ENCODE measurements around the gene HBE1. TPM values are rescaled to one million over a fixed set of nuclear protein-coding genes. Genes with fewer than 3 reads are reported as not detected.
A peak's percentile ranks its signal among the peaks of the same experiment; 100 is the strongest.
"Not testable (repeated sequence)": the region's sequence is repeated elsewhere in the genome, so short reads cannot be mapped to it uniquely, and the experiment has no call there.

The HBE1 gene
- total and polyA plus RNA-seq, 2 of the 4 experiments (the other 2 are of a cell fraction), result 3.2 to 12.7 TPM

- H3K27ac ChIP-seq (ENCODE audit: insufficient read depth, low read length); in situ Hi-C loops (cut with MboI; ENCODE audit: low sequenced_read_pairs); H2BK20ac ChIP-seq (ENCODE audit: low read depth, low read length); DNase-seq; H4K20me1 ChIP-seq (ENCODE audit: insufficient read depth, low read length); H3K14ac ChIP-seq (replicated peaks; ENCODE audit: low read depth, low read length); H3K79me1 ChIP-seq (ENCODE audit: low read depth in 1 of 2, low read length in 2 of 2); H3K9me1 ChIP-seq (ENCODE audit: insufficient read depth, low read length); H2AK5ac ChIP-seq (ENCODE audit: low read depth, low read length); H3K9me3 ChIP-seq (ENCODE audit: control insufficient read depth, insufficient read depth, low read length); POLR2A ChIA-PET (ENCODE audit: unreplicated experiment); H2AK9ac ChIP-seq (replicated peaks; ENCODE audit: low read depth, low read length, poor library complexity); H3K4me3 ChIP-seq (ENCODE audit: insufficient read depth, low read depth, low read length); dilution Hi-C loops (cut with HindIII; ENCODE audit: low sequenced_read_pairs, unreplicated experiment); BruUV-seq (replicated peaks); H3K18ac ChIP-seq (ENCODE audit: low read depth, low read length); H3K4me2 ChIP-seq (ENCODE audit: low read depth, low read length); H3K9ac ChIP-seq (ENCODE audit: low read depth, low read length); ATAC-seq (ENCODE audit: low read depth); H3K36me3 ChIP-seq (ENCODE audit: control insufficient read depth, insufficient read depth, low read length); H2BK15ac ChIP-seq (ENCODE audit: low read depth, low read length); H4K5ac ChIP-seq (ENCODE audit: low read depth, low read length); H3K56ac ChIP-seq (ENCODE audit: extremely low read depth, insufficient read depth, low read length); H3K27me3 ChIP-seq (ENCODE audit: control insufficient read depth, insufficient read depth, low read length); H2AFZ ChIP-seq (replicated peaks; ENCODE audit: low read length, poor library complexity); intact Hi-C loops (cut with micrococcal nuclease); H3K23ac ChIP-seq (ENCODE audit: low read depth, low read length); H3K4ac ChIP-seq (ENCODE audit: low read depth, low read length); H3K4me1 ChIP-seq (ENCODE audit: control insufficient read depth, insufficient read depth, low read length); CTCF ChIA-PET: not testable (repeated sequence)
- Histone ChIP-seq H4K8ac (ENCODE audit: low read depth in 2 of 2, low read length in 2 of 2) (peak overlapping the region in 1 of 2 experiments; percentile 92; a peak in 2 of 4 replicates), H2BK120ac (ENCODE audit: low read depth, low read length) (peak overlapping the region; percentile 57; the same call in 1 of the 2 replicates), H4K91ac (ENCODE audit: insufficient read depth, low read depth, low read length) (peak overlapping the region; percentile 49), H2BK5ac (ENCODE audit: low read depth, low read length, poor library complexity, severe bottlenecking) (peak overlapping the region; percentile 45)
- 95% methylated on average over 12 of the region's 41 CpGs; no CpG with 5 or more reads in 1 of the 2 experiments for WGBS, 2 experiments (ENCODE audit: extremely low coverage in 2 of 2, insufficient read length in 1 of 2)
Measured at GRCh38 chr11:5294342-5294995, 24.7 kb upstream of the HBE1 start.
